Measurements from ENCODE around the gene SERPINA6.

DNA sequence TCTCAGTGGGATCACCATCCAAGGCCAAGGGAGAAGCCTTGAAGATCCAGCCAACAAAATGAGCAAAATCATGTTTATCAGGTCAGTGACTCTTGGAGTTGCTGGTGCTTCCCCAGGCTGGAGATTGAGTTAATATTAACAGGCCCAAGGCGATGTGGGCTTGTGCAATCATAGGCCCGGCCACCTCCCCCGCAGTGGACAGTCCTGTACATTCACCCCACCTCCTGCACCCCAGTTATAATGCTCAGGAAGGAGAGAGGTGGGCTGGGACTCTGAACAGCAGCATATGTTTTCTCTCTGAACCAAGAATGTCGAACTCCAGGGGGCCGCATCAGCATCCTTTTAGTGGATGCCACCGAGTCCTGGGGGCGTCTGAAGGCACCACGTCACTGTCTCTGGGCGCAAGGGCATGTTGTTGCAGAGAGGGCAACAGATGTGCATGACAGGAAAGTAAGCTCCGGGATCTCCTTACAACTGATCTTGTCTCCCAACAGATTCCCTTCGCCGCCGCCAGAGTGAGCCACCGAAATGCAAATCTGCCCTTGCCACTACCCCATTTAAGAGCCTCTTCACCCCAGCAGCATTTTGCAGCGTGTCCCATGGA is 32.2 kb upstream of the SERPINA6 start:
- TF ChIP-seq, protein P1, sequence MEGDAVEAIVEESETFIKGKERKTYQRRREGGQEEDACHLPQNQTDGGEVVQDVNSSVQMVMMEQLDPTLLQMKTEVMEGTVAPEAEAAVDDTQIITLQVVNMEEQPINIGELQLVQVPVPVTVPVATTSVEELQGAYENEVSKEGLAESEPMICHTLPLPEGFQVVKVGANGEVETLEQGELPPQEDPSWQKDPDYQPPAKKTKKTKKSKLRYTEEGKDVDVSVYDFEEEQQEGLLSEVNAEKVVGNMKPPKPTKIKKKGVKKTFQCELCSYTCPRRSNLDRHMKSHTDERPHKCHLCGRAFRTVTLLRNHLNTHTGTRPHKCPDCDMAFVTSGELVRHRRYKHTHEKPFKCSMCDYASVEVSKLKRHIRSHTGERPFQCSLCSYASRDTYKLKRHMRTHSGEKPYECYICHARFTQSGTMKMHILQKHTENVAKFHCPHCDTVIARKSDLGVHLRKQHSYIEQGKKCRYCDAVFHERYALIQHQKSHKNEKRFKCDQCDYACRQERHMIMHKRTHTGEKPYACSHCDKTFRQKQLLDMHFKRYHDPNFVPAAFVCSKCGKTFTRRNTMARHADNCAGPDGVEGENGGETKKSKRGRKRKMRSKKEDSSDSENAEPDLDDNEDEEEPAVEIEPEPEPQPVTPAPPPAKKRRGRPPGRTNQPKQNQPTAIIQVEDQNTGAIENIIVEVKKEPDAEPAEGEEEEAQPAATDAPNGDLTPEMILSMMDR (IDR thresholded peaks at IDR 0.05): peak; percentile 18 to 42 (median 19)
- no peak for TF ChIP-seq EP300 (IDR thresholded peaks at IDR 0.05)
